Skin epidermis (tissue), 12 donors: Measurements from ENCODE around the gene RNF169.
"Not testable (repeated sequence)": the region's sequence is repeated elsewhere in the genome, so short reads cannot be mapped to it uniquely, and the experiment has no call there.

Source experiments
- H3K27ac ChIP-seq, 21 experiments: fragments of 200-600 bp; sonication (generic) in 11 of 21; one replicate each; pipeline ENCODE4 v1.5.0; 2020; ENCODE audit warnings: mild to moderate bottlenecking in 3 of 21, inconsistent platforms in 2 of 21, moderate library complexity in 2 of 21
- H3K4me3 ChIP-seq, 7 experiments: fragments of 200-600 bp; sonication (generic) in 2 of 7; one replicate each; pipeline ENCODE4 v1.5.0; 2020; ENCODE audit warnings: inconsistent platforms in 2 of 7, mild to moderate bottlenecking in 2 of 7, moderate library complexity in 1 of 7

Gene RNF169

DNA sequence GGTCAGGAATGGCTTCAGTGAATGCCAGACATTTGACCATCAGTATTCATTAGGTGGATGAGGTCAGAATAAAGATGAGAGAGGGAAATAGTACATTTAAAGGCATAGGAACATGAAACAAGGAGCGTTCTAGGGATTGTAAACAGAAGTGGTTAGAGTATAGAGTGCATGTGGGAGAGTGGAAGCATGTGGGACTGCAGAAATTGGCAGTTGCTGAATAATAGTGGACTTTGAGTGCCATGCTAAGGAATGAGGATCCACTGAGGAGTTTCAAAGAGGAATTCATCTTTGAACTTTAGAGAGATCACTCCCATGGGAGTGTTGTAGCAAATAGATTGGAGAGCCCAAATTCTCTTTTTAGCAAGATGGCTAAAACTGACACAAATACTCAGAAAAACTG, 7.9 kb downstream of the RNF169 start:
- no peak overlapping the region for H3K27ac ChIP-seq
- H3K4me3 ChIP-seq = no peak overlapping the region

DNA sequence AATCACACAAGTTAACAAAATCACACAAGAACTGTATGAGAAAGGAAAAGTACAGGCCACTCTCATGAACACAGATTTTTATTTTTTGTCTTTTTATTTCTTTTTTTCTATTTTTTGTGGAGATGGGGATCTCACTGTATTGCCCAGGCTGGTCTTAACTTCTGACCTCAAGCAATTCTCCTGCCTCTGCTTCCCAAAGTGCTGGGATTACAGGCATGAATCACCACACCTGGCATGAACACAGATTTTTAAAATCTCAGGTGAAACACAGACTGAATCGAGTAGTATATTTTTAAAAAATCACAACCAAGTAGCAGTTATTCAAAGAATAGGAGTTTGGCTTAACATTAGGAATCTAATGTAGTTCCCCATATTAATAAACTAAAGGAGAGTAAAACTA, 18.3 kb downstream of the RNF169 start:
- Histone ChIP-seq H3K4me3 (no peak overlapping the region), H3K27ac (no peak overlapping the region)

- not testable (repeated sequence) for H3K4me3 ChIP-seq, H3K27ac ChIP-seq
Observed at GRCh38 chr11:74768172-74768651, 19.6 kb downstream of the RNF169 start.

DNA sequence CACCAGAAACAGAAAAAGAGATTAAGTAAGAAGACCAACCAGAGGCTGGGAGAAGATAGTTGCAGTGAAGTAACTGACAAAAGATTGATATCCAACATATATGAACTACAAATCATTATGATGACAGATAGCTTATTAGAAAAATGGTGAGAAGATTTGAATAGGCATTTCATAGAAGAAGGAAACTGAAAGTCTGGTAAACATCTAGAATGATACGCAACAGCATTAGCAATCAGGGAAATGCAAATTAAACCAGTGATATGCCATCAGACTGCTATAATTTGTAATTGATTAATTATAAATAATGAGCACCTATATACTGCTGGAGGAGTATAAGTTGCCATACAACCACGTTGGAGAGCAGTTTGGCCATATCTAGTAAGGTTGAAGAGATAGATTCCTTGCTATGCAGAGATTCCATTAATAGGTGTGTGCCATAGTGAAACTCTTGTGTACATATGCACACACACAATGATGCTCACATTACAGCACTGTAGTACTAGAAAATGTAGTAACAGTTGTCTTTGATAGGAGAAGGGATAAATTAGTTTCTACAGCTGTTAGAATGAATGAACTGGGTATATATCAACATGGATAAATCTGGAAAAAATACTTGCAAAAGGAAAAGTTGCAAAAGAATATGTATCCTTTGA, 20.5 kb downstream of the RNF169 start:
- H3K4me3 ChIP-seq = no peak overlapping the region

DNA sequence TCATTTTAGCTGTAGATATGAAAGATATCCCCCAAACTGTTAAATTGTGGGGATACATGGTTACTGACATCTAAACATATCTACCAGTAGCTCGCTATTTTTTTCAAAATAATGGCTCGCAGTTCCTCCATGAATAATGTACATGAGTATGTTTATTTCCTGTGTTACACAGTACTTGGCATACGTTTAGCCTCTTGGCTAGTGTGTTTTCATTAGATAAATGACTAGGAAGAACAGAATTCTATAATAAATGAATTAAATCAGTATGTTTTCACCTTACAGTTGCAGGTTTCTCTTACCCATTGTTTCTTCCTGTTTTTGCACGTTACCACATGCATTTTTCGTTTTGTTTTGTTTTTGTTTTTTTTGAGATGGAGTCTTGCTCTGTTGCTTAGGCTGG, 21.8 kb downstream of the RNF169 start:
- H3K27ac ChIP-seq = no peak overlapping the region

More for the DNA sequence above, 20.5 kb downstream of the RNF169 start:
- H3K27ac ChIP-seq = no peak overlapping the region

DNA sequence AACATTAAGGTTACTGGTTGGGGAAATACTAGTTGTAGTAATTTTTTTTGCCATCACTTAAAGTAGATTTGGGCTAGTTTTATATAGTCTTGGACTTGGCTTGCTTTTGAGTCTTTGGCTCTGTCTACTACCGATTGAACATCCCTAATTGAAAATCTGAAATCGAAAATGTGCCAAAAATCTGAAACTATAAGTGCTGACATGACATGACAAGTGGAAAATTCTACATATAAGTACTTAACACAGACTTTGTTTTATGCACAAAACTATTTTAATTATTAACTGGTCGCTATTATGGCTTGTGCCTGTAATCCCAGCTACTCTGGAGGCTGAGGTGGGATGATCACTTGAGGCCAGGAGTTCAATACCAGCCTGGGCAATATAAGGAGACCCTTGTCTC, 22.5 kb downstream of the RNF169 start:
- no peak overlapping the region for H3K4me3 ChIP-seq
- H3K27ac ChIP-seq = no peak overlapping the region

More for the DNA sequence above, 21.8 kb downstream of the RNF169 start:
- H3K4me3 ChIP-seq = no peak overlapping the region

DNA sequence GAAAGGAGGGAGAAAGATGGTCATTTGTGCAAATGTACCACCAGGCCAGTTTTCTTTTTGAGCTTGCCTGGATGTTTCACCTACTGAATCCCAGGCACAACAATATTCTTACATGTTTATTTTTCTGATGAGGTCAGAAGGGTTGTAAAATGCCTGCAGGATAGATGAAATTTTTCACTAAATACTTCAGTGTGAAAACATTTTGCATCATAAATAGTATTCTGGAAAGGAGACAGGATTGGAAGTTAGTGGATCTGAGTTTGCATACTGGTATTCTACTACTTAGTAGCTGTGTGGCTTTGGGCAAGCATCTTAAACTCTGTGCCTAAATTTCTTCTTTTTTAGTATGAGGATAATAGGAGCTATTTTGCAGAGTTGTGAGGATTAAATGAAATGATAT, 24.8 kb downstream of the RNF169 start:
- Histone ChIP-seq H3K27ac (no peak overlapping the region), H3K4me3 (no peak overlapping the region)

GRCh38 chr11:74775762-74776161, 27.1 kb downstream of the RNF169 start:
- Histone ChIP-seq H3K27ac (no peak overlapping the region), H3K4me3 (no peak overlapping the region)

DNA sequence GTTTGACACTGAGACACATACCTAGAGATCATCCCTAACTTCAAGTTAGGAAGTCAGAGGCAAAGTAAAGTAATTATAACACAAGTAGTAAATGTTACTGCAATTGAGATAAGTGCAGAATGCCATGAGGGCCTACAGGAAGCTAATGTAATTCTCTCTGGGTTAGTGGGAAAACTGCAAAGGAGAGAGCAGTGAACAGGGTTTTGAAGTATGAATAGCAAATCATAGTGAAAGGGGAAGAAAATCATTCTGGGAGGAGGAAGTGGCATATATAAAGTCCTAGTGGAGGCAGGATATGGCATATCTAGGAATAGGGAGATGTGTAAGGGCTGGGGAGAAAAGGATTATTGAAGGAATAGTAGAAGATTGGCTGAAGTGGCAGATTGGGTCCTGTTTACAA, 27.9 kb downstream of the RNF169 start:
- Histone ChIP-seq H3K27ac (no peak overlapping the region), H3K4me3 (no peak overlapping the region)

DNA sequence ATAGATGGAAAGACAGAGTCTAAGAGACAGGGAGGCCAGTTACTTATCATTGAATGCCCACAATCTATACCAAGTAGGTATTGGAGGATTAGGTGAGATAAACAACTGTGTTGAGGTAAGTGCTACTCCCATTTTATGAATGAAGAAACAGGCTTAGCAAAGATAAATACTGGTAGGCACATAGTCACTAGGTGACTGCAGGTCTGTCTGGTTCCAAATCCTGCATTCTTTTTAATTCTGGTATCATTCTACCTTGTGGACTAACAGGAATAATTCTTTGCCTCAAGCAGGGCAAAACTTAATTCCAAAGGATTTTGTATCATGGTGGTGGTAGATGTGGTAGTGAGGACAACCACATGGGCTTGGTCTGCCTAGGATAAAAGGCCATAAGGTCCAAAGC, 28.4 kb downstream of the RNF169 start:
- Histone ChIP-seq H3K27ac (no peak overlapping the region), H3K4me3 (no peak overlapping the region)

DNA sequence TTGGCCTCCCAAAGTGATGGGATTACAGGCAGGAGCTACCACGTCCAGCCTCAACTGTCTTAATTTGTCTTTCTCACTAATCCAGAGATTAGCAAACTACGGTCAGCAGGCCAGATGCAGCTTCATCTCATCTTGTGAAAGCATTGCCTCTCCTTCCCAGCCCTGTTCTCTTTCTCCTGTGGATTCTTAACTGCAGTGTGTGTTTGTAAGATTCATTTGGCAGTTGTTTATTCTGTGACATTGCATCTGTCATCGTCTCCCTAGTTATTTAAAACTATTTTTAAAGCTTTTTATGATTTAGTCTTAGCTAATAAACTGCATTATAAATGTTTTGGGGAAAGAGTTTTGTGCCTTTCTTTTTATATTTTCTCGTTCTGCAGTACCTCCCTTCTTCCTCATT, 29.2 kb downstream of the RNF169 start:
- Histone ChIP-seq H3K27ac (no peak overlapping the region), H3K4me3 (no peak overlapping the region)

DNA sequence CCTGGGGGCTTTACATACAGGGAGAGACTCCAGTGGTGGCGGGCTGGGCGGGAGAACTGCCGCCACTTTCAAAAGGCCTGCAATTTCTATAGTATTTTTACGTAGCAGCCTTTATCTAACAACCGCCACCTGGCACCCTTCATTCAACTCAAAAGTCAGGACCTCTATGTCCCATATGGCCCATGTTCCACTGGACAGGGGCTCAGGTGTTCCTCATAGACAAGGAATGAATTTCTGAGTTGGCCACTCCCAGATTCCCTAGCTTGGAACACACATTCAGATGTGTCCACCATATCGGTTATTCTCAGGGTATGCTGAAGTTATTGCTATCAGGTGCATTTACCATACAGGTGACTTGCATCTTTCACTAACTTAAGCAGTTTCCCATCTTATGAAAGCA, 29.9 kb downstream of the RNF169 start:
- no peak overlapping the region for H3K27ac ChIP-seq
- H3K4me3 ChIP-seq = no peak overlapping the region

GRCh38 chr11:74780248-74781005, 31.8 kb downstream of the RNF169 start:
- Histone ChIP-seq H3K27ac (no peak overlapping the region), H3K4me3 (no peak overlapping the region)

- no peak overlapping the region for H3K4me3 ChIP-seq
- peak overlapping the region in 11 of 21 experiments; percentile 2 to 70 (median 38) for H3K27ac ChIP-seq
Observed at GRCh38 chr11:74783241-74783871, 34.7 kb downstream of the RNF169 start.

GRCh38 chr11:74784234-74784633, 35.6 kb downstream of the RNF169 start:
- H3K4me3 ChIP-seq = no peak overlapping the region
- peak overlapping the region in 9 of 21 experiments; percentile 10 to 70 (median 26) for H3K27ac ChIP-seq

GRCh38 chr11:74784726-74785125, 36.1 kb downstream of the RNF169 start:
- Histone ChIP-seq H3K27ac (peak overlapping the region in 2 of 21 experiments; percentile 16 to 57), H3K4me3 (no peak overlapping the region)

GRCh38 chr11:74786574-74786973, 37.9 kb downstream of the RNF169 start:
- no peak overlapping the region for H3K4me3 ChIP-seq
- no peak overlapping the region for H3K27ac ChIP-seq

DNA sequence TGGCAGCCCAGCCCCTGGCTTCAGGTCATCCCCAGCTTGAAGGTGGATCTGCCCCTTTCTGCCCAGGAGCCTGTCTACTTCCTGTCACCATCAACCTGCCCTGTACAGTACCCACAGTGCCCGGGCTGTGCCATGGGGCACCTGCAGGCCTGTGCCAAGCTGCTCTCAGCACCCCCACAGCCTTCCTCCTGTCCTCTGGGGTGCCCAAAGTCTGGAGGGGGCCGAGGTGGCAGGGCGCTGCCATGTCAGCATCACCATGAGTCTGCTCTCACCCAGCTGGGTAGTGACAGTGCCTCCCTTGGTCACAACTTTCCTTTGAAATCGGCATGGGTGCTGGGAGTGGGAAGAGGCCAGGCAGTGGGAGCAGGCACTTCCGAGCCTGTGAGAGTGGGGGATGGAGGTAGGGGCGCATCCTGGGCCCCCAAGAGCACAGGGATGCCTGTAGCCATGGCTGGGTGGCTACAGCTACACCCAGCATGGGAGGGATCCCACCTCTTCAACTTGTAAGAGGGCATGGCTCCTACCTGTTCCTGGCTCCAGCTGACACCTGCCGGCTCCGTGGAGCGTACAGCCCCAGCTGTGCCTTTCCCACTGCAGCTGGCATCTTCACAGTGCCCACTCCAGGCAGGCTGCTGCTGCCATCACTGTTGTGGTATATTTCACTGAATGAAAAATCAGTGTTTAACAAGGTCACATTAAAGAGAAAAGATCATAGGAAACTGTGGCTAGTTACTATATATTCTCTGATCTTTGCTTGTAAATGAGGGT, 42.9 kb downstream of the RNF169 start:
- no peak overlapping the region for H3K27ac ChIP-seq

DNA sequence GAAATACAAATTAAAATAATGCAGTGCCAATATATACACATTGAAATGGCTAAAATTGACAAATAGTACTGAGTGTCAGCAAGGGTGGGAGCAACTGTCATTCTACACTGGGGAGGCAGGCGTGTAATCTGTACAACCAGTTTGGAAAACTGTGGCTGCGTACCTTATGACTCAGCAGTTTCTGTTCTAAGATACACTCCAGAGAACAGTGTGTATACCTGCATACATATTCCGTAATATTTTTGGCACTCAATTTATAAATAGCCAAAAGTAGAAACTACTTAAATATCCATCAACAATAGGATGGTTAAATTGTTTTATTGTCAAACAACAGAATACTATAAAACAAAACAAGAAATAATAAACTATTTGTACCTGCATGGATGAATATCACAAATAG, 57.6 kb downstream of the RNF169 start:
- no peak overlapping the region for H3K4me3 ChIP-seq

More for the DNA sequence above, 42.9 kb downstream of the RNF169 start:
- no peak overlapping the region for H3K4me3 ChIP-seq

DNA sequence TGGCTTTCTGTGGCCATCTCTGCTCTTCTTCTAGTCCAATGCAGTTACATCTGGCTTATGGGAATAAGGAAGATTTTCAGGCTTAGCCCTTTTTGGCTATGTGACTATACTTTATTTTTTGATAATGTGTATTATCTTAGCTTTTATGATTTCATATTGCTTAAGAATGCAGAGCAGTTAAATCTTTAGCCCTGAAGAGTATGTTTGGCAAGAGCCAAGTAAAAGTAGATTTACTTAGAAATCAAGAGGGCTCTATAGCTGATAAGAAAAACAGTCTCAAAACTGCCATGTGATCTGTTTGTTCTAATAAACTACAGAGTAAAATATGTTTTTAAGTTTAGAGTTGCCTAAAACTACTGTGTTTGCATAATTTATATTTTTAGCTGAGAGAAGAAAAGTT, 61.2 kb downstream of the RNF169 start:
- Histone ChIP-seq H3K4me3 (no peak overlapping the region), H3K27ac (no peak overlapping the region)

More for the DNA sequence above, 57.6 kb downstream of the RNF169 start:
- H3K27ac ChIP-seq = no peak overlapping the region
